ENCODE data around the gene NUAK2. TPM values are rescaled to one million over a fixed set of nuclear protein-coding genes. Genes with fewer than 3 reads are reported as not detected.
"Not testable (repeated sequence)": the region's sequence is repeated elsewhere in the genome, so short reads cannot be mapped to it uniquely, and the experiment has no call there.

Gene NUAK2
- 2.9 and 3.5 TPM in 2 replicates for total RNA-seq

DNA sequence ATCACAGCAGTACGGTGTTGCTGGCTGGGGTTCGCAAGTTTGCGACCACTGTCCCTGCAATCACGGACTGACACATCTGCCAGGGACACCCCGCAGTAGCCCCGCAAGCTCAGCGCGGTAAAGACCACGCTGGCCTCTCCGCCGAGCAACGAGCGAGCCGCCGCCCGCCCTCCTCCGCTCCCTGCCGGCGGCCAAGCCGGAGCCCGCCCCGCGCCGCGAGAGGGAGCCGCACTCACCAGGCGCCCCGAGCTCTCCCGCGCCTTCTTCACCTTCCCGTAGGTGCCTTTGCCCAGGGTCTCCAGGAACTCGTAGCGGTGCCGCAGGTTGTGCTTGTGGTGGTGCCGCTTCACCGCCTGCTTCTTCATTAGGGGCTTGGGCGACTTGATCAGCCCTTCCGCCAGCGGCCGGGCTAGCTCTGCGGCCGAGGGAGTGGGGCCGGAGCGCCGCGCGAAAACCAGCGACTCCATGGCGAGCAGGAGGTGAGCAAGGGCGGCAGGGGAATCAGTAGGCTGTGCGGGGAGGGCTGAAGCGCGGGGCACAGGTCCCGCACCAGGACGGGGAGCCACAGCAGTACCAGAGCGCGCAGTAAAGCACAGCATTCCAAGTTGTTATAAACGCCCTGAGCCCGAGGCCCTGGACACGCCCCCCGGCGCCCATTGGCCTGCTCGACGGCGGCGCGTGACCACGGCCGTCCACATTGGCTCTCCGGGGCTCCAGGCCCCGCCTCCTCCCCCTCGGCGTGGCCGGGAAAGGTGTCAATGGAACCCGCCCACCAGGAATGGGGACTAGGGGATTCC lies at the start of gene NUAK2:
Gene NUAK2 (minus strand): TSS at position 584 of the 797 bp plus-strand sequence. CDS start 117 bp downstream, at position 467.
- intact Hi-C loops (cut with micrococcal nuclease): loop anchor here (1.0 kb wide), 2 partner anchors 33 to 48 kb away; no protein-coding TSS in a partner anchor

DNA sequence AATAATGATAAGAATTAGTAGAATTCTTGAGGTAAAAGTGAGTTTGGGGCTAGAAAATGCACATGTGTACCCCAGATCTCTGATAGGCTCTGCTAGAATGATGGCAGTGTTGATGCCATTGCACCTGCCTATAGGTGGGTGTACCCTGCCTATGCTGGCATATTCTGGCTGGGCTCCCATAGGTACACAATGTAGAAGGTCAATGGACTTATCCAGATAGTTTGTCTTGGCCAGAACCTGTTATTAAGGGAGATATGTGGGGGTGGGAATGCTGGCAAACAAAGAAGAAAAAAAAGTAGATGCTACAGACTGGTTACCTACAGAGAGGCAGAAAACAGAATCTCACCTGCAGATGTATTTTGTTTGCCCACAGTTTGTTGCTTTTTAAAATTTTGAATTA lies 49.2 kb upstream of the NUAK2 start:
- intact Hi-C loops (cut with micrococcal nuclease): no loop called here

DNA sequence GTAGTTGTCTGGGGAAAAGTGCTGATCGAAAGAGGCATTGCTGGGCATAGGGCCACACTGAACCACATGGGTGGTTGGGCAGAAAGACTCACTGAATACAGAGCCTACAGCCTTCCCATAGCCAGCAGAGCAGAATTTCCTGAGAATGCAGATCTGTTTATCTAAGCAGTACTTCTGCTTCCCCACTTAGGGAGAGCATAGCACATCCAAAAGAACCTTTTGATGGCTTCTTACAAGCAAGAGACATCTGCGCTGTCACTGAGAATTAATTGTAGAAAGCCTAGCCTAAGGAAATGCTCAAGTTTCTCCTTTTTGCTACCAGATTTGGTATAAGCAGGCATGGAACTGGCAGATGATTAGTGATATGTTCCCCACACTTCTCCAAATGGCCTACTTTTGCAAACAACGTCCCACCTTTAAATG lies 48.2 kb upstream of the NUAK2 start:
- intact Hi-C loops (cut with micrococcal nuclease): no loop called here

DNA sequence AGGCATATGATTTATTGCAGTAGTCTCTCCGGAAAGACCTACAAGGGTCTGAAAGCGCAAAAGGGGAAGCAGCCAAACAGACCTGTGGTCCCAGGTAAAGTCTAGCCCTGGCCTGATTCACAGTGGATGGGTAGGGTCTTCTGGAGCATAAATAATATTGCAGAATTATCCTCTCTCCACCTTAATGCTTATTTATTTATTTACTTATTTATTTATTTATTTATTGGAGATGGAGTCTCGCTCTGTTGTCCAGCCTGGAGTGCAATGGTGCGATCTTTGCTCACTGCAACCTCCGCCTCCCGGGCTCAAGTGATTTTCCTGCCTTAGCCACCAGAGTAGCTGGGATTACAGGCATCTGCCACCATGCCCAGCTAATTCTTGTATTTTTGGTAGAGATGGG lies 46.9 kb upstream of the NUAK2 start:
- intact Hi-C loops (cut with micrococcal nuclease): no loop called here

DNA sequence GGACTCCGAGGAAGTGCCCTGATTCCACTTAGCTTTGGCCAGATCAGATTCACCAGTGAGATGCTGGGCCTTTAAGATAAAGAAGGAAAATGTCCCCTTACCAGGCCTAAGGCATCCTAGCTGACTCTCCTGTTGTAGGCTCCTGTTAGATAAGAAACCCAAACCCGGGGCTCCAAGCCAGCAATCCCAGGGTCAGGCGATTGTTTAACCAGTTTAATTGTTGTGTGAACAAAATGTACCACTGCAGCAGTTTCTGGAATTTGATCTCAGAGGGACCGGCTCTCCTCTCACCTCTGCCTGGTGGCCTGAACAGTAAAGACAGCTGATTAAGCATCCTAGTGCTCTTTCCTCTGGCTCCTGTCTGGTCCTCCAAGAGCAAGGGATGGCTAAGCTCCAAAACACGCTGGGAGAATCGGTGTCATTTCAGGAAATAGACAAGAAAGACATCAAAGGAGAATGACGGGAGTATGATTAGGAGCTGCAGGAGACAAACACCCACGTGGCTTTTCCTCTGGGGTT lies 44.5 kb upstream of the NUAK2 start:
- intact Hi-C loops (cut with micrococcal nuclease): no loop called here

DNA sequence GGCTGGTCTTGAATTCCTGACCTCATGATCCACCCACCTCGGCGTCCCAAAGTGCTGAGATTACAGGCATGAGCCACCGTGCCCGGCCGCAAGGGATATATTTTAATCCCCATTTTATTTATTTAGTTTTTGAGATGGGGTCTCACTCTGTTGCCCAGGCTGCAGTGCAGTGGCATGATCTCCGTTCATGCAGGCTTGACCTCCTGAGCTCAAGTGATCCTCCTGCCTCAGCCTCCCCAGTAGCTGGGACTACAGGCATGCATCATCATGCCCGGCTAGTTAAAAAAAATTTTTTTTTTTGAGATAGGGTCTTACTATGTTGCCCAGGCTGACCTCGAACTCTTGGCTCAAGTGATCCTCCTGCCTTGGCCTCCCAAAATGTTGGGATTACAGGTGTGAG lies 43.5 kb upstream of the NUAK2 start:
- intact Hi-C loops (cut with micrococcal nuclease): not testable (repeated sequence)

DNA sequence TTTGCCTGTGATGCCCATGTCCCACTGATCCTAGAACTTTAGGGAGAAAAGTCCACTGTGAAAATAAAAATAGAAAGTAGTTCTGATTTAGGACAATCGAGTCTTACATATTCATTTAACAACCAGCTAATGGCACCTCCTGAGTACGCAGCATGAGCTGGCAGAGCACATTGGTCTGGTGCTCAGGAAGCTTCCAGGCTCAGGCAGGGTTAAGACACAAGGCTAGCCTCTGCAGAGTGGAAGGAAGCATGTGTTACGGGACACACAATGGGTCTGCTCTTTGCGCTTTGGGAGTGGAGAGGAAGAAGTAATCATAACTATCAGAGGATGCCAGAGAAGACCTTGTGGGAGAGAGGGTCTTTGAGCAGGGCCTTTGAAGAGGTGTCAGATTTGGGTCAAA lies 39.3 kb upstream of the NUAK2 start:
- intact Hi-C loops (cut with micrococcal nuclease): no loop called here

DNA sequence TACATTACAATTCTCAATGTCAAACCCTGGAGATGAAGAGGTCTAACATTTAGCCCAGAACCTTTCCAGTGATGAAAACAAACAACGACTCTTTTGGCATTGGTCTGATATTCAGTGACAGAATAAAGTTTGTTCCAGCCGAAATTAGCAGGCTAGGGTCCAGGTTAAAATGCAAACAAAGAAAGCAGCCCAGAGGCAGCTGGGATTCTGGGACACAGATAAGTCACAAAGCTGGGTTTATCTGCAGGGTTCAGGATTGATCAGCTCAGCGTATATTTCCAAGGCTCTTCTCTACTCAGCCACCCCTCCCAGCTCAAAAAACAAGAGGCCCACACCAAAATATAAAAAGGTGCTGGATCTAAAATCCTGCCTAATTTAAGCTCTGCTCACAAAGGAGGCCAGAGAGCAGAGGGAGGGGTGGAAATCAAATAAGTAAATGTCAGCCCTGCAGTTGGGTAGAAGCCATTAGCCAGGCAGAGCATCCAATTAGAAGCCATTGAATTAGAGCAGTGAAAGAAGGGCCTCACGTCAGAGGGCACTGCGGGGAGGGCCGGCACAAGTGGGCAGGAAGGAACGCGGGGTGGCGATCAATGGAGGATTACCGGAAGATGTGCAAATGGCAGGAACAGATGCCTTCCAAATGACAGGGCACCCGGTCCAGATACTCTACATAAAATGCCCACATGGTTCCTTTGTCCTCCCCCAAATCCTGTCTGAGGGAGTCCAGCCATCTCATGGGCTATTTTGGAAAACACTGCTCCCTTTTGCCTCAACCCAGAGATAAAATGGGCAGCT lies 38.4 kb upstream of the NUAK2 start:
- intact Hi-C loops (cut with micrococcal nuclease): no loop called here

DNA sequence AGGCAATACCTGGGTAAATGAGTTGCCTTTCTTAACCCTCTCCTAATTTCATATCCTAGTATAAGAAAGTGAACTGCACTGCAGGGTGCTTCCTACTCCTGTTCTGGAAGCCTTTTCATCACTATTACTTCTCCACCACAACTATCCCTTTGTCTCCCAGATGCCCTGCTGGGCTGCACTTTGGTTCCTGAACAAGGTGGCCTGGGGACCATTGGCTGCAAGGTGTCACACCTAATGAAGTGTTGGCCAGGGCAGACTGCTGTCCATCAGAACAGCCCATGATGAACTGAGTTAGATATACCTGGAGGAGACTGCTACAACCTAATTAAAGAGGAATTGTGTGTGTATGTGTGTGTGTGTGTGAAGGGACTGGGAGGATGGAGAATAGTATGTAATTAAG lies 37.0 kb upstream of the NUAK2 start:
- intact Hi-C loops (cut with micrococcal nuclease): no loop called here

DNA sequence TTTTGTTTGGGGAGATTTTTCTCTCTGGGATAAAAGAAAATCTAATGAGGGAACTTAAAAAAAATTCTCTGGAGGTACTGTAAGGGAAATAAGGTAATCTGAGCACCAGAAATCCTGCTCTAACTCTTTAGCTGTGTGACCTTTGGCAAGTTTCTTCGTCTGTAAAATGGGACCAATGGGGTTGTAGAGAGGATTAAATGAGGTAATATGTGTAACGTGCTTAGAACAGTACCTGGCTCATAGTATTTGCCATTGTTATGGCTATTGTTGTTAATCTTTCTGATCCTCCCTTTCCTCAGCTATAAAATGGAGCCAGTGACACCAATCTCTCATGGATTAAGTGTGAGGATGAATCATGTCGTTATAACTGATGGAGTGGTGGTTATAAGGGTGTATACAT lies 36.0 kb upstream of the NUAK2 start:
- intact Hi-C loops (cut with micrococcal nuclease): no loop called here

DNA sequence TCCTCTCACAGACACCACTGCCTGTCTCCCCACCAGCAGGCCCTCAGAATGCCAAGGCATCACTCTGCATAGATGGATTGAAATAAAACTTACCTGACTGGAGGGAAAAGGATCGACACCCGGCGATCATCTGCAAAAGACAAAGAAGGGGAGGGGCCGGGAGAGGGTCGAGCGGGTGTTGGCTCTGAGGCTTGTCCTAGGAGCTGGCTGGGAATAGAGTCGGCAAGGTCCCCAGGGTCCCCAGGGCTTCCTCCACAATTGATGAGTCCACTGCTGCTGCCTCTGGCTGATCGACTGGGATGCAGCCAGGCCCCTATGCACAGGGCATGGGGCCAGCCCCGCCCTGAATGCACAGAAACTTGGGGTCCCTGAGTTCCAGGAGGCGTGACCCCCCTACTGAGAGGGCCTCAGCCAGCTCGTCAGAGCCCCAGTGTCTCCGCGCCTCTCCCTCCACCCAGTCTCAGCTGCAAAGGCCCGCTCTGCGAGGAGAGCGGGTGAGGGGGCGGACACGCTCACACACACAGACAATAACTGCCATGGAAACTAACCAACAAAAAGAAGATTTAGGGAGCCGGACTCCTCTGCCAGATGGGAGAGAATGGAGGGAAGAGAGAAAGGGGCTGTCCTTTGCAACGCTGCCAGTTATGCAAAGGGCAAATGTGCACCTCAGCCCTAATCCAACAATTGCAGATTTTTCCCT lies 35.0 kb upstream of the NUAK2 start, which contains the start of gene KLHDC8A:
Gene KLHDC8A (minus strand): TSS at position 483 of the 700 bp plus-strand sequence. CDS start 13,318 bp downstream, outside the sequence.
- intact Hi-C loops (cut with micrococcal nuclease): no loop called here

DNA sequence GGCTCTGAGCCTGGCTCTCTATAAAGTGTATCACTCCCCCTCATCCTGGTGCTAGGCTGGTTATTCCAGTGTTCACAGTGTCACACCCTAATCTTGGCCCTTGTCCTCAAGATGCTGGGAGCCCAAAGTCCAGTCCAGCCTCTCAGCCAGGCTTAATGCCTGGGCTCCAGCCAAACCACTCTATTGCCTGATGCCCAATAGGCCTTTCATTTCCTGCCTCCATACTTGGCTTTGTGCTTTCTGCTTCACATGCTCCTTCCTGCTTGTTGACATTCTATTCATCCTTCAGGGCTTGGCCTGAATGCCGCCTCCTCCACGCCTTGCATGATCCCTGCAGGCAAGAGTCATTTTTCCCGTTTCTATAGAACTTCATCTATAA lies 33.5 kb upstream of the NUAK2 start:
- intact Hi-C loops (cut with micrococcal nuclease): no loop called here

DNA sequence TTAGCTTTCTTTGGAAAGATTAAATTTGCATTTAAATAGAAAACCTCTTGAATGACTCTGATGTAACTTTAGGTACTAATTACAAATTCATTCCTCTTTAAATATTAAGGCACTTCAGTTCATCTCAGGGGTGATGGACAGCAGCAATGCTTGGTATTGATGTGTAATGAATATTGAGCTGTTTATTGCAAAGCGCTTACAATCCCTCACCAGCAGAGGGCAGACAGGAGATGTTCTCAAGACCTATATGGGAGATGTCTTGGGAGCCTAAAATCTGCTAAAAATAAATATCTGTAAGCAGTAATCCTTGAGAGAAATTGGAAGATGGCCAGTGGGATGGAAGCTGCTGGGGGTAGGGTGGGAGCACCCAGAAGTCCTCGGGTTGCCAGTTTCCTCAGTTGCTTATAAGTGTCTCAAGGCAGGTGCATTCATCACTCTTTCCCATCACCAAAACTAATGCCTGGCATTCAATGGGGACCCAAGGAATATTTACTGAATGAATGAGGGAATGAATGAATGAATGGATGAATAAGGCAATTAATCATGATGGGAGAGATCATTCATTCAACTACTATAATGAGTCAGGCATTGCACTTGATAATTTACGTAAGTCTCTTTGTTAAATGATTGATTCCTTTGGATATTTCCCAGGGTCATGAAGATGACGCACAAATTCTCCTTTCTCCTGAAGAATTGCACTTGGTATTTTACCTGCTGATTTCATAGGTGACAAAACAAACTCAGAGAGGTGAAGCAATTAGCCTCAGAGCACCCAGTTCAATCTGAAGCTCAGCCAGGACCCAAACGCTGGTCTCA lies 32.9 kb upstream of the NUAK2 start:
- intact Hi-C loops (cut with micrococcal nuclease): loop anchor here (1.0 kb wide), 1 partner anchor 131 kb away; no protein-coding TSS in a partner anchor

DNA sequence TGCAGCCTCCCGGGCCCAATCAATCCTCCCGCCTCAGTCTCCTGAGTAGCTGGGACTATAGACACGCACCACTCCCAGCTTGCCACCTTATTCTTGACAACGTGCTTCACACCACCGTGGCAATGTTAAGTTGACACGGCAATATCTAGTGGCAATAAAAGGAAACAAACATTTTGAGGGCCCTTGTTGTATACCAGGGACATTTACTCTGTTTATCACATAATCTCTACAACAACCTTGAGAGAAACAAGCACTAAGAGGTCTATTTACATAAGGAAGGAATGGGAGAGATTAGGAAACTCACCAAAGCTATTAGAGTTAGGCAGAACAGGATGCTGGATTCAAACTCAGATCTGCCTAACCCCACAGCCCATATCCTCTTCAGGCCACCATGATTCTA lies 32.1 kb upstream of the NUAK2 start:
- intact Hi-C loops (cut with micrococcal nuclease): loop anchor here (1.0 kb wide), 1 partner anchor 132 kb away; no protein-coding TSS in a partner anchor

DNA sequence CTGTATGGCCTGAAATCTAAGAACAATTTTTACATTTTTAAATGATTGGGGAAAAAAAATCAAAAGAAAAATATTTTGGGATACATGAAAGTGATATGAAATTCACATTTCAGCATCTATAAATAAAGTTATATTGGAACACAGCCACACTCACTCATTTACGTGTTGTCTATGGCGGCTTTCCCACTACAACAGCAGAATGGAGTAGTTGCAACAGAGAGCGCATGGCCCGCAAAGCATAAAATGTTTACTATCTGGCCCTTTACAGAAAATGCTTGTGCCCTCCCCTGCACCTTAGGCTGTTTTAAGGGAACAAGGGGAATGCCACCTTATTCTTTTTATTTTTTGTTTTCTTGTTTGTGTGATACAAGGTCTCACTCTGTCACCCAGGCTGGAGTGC lies 31.6 kb upstream of the NUAK2 start:
- intact Hi-C loops (cut with micrococcal nuclease): no loop called here

DNA sequence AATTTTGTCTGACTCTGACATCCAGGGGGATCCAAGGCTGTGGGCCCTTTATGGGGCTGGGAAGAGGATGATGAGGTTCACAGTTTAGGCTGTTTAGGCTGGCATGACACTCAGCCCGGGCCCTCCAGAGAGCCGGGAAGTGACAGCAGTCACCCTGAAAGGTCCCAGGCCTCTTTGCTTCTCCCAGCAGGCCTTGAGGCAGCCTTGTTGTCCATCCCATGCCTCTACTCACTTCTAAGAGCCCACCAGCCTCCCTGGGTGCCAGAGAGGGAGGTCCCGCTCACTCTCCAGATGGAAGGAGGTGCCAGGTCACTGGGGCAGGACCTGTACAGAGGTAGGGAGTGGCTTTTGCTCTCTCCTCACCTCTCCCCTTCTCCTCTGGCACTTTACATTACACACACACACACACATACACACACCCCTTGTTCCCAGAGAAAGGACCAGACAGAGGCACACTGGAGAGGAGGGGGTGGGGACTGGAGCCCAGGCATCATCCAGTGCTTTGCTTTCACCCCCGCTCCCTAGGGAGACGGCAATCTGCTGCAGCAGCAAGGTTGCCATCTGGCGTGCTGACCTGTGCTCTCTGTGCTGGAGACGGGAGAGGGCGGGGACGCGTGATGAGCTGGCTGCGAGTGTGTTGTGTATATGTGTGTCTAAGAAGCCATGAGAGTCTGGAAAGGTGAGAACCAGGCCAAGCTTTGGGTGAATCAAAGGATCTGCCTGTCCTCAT lies 30.6 kb upstream of the NUAK2 start:
- intact Hi-C loops (cut with micrococcal nuclease): no loop called here

DNA sequence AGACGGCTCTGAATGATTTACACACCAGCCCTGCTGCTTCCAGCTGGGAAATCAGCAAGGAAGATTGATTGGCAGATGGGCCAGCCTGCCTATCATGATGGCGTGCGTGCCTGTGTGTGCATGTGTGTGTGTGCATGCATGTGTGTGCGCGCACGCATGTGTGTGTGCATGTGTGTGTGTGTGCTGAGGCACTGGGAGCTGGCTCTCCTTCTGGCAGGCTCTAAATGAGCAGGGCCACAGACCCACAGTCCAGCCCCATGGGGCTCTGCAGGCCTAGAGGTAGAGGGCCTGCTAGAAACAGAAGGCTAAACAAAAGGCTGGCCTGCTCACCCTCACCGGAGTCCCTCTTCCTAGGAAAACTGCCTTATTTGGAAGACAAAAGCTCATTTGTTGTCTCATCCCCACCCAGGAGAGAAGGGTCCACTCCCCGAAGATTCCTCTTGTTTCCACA lies 29.2 kb upstream of the NUAK2 start:
- intact Hi-C loops (cut with micrococcal nuclease): no loop called here

DNA sequence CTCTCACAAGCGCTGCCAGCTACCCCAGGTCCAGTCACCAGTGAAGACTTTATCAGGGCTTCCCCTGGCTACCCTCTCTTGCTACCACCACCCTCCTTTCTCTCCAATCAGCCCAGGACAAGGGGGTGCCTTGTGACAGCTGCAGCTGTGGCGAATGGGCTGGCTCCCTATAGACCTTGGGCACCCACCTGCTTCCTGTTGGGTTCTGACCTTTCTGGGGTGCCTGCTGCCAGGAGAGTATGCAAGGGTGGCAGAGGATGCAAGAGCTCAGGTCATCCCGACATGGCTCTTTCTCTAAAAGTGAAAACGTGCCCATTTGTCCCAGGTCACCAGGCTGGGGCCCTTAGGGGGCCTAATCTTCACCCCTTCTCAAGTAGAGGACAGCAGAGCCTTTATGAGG lies 28.6 kb upstream of the NUAK2 start:
- intact Hi-C loops (cut with micrococcal nuclease): no loop called here

DNA sequence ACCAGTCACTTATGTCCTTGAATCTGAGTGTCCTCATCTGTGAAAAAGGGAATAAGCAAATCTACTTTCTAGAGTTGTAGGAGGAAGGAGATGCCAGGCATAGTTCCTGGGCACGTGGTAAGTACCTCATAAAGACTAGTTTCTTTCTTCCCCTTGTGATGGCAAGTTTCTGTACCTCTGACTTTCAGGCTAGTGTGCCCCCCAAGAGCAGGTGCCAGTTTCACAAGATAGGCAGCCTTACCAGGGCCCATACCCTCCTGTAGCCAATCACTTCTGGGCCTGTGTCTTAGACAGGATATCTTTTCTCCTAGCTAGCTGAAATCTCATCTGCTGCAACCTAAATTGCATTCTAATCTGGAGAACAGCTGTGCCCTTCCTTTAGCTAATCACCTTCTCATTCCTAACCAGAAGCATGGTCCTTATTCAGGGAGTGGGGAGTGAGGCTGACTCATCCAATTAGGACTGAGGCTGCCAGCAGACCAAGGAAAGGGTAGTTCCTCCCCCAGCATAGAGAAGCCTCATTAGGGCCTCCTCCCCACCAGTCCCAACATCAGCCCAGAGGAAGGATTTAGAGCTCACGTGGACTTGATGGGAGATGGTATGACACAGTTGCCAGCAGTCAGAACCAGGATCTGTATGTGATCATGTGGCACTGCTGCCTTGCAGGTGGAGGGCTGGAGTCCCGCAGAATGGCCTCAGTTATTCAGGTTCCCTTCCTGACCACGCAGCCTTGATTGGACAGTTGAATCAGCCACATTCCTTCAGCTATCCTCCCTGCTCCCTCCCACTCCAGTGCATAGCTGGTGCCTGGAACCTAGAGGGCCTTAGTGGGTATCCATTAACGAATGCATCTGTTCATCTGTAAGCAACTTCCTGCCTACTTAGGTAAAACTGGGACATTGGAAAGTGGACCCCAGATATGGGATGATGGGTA lies 27.3 kb upstream of the NUAK2 start:
- intact Hi-C loops (cut with micrococcal nuclease): no loop called here
